ENCODE data around the gene KIF2A. TPM values are rescaled to one million over a fixed set of nuclear protein-coding genes. Genes with fewer than 3 reads are reported as not detected.

The KIF2A gene
- total RNA-seq, 1 experiment from 2014 or later = 86.1 TPM

- no peak overlapping the region for H3K4ac ChIP-seq (ENCODE audit: low read depth, low read length)
- H4K91ac ChIP-seq (ENCODE audit: insufficient read length, low read depth, low read length) = no peak overlapping the region
- no peak for TF ChIP-seq CTCF (conservative IDR thresholded peaks at IDR 0.05)
- no peak overlapping the region for H2BK120ac ChIP-seq (ENCODE audit: low read depth, low read length, poor library complexity, severe bottlenecking)
- H2BK12ac ChIP-seq (ENCODE audit: insufficient read length, low read depth, low read length) = no peak overlapping the region
- H3K56ac ChIP-seq (ENCODE audit: insufficient read length, low read depth, low read length) = no peak overlapping the region
- no peak overlapping the region for H3K4me3 Mint-ChIP-seq
- no peak overlapping the region for H3K14ac ChIP-seq (ENCODE audit: insufficient read depth, low read length)
- H2BK20ac ChIP-seq (ENCODE audit: low read depth, low read length, poor library complexity, severe bottlenecking) = no peak overlapping the region
- H3T11ph ChIP-seq (ENCODE audit: low read length) = no peak overlapping the region
- H4K5ac ChIP-seq (ENCODE audit: insufficient read length, low read depth, low read length) = no peak overlapping the region
- H4K20me1 ChIP-seq (ENCODE audit: control insufficient read depth, insufficient read depth, insufficient read length) = no peaks in the 10 kb centered on the region
- H3K27me3 ChIP-seq (ENCODE audit: insufficient read depth, low read length) = no peaks in the 10 kb centered on the region
- no peaks in the 10 kb centered on the region for H3K79me1 ChIP-seq (ENCODE audit: insufficient read depth, low read depth, low read length, poor library complexity, severe bottlenecking)
- no peak overlapping the region for H2BK5ac ChIP-seq (ENCODE audit: insufficient read length, low read length)
- no peak overlapping the region for H2AK5ac ChIP-seq (ENCODE audit: insufficient read length, low read length)
- no peak overlapping the region for H3K23ac ChIP-seq (ENCODE audit: insufficient read length, low read depth, low read length)
- H2BK15ac ChIP-seq (ENCODE audit: low read depth, low read length) = no peak overlapping the region
- no peak overlapping the region for H3K18ac ChIP-seq (ENCODE audit: insufficient read length, low read depth, low read length)
- no peak for DNase-seq
- no peaks in the 10 kb centered on the region; the same call in 1 of the 2 replicates for H3K27me3 Mint-ChIP-seq (ENCODE audit: low read depth)
- no peak overlapping the region for H3K27ac ChIP-seq (ENCODE audit: insufficient read length, low read depth, low read length)
- H2AFZ ChIP-seq (ENCODE audit: low read length) = no peak overlapping the region
- H3K23me2 ChIP-seq (ENCODE audit: insufficient read length, low read depth, low read length, poor library complexity, severe bottlenecking) = no peaks in the 10 kb centered on the region
- H3K4me1 ChIP-seq (ENCODE audit: insufficient read depth, low read length) = no peaks in the 10 kb centered on the region; the same call in 1 of the 2 replicates
- H4K8ac ChIP-seq (replicated peaks; ENCODE audit: insufficient read length, low read depth, low read length) = no peak overlapping the region
- no peak overlapping the region for H3K27ac Mint-ChIP-seq
- H3K4me1 Mint-ChIP-seq = peaks cover 2 to 7% of the 10 kb centered on the region in 2 experiments; a peak in 2 of 4 replicates
- H3K36me3 Mint-ChIP-seq (ENCODE audit: insufficient read depth in 1 of 3, low read depth in 3 of 3) = no peaks in the 10 kb centered on the region
- H3K9me3 Mint-ChIP-seq = no peaks in the 10 kb centered on the region; a peak in 1 of 5 replicates
- no peaks in the 10 kb centered on the region for H3K79me2 ChIP-seq (ENCODE audit: insufficient read depth, low read length)
- H3K9ac ChIP-seq (ENCODE audit: extremely low read depth, insufficient read length, low read length) = no peak overlapping the region
- H3K4me2 ChIP-seq (ENCODE audit: insufficient read depth, insufficient read length, low read length) = no peak overlapping the region
- H3K9me3 ChIP-seq (ENCODE audit: control insufficient read depth, low read depth, low read length) = no peaks in the 10 kb centered on the region
These were observed 49.0 kb upstream of the KIF2A start for GRCh38 chr5:62257020-62257367.

Measured in H9 (cell line).